Kidney (tissue), 14 donors: ENCODE results near the gene GSPT1. TPM values are rescaled to one million over a fixed set of nuclear protein-coding genes. Genes with fewer than 3 reads are reported as not detected.

Experiments used
- DNase-seq, 5 donors: peaks; one replicate each; pipeline ENCODE4 v3.0.0-alpha.2; 2013 to 2020
- FAIRE-seq: peaks from 2 replicates; lab custom pipeline; 2012; peaks lifted over from hg19 to GRCh38; lab: Jason Lieb, UNC
- H3K27ac ChIP-seq, 2 donors: one replicate each; pipeline ENCODE4 v1.7.0; 2013; ENCODE audit warnings: low read depth in 2 of 2, low read length in 2 of 2, inconsistent platforms in 1 of 2
- H3K27me3 ChIP-seq: one replicate; pipeline ENCODE4 v1.7.1; 2013; ENCODE audit warnings: low read length, inconsistent platforms; ENCODE audit not compliant: control insufficient read depth, insufficient read depth
- H3K36me3 ChIP-seq, 3 donors: one replicate each; pipeline versions ENCODE4 v1.7.0 to v1.7.1; 2013; ENCODE audit warnings: low read length in 3 of 3, control low read depth in 1 of 3, inconsistent platforms in 1 of 3; ENCODE audit not compliant: insufficient read depth in 3 of 3, control insufficient read depth in 2 of 3
- H3K4me1 ChIP-seq, 3 donors: one replicate each; pipeline versions ENCODE4 v1.7.0 to v1.7.1; 2013; ENCODE audit warnings: low read length in 3 of 3, inconsistent platforms in 1 of 3, low read depth in 1 of 3; ENCODE audit not compliant: control insufficient read depth in 2 of 3, insufficient read depth in 2 of 3
- H3K4me3 ChIP-seq, 3 donors: one replicate each; pipeline versions ENCODE4 v1.7.0 to v1.8.1; 2013; ENCODE audit warnings: low read length in 3 of 3, control low read depth in 1 of 3, inconsistent platforms in 1 of 3
- H3K9ac ChIP-seq, 3 donors: one replicate each; pipeline versions ENCODE4 v1.7.0 to v1.7.1; 2013; ENCODE audit warnings: low read length in 3 of 3, control low read depth in 1 of 3, inconsistent platforms in 1 of 3
- H3K9me3 ChIP-seq, 3 donors: one replicate each; pipeline versions ENCODE4 v1.7.0 to v1.7.1; 2013; ENCODE audit warnings: low read length in 3 of 3, control low read depth in 1 of 3, inconsistent platforms in 1 of 3; ENCODE audit not compliant: control insufficient read depth in 2 of 3, insufficient read depth in 1 of 3
- intact Hi-C: fragments of 100-400 bp; cut with DNase I; formaldehyde crosslinking; loops from one replicate; pipeline ENCODE4 v1.11.1; 2022
- polyA plus RNA-seq: library from polyadenylated mRNA; stranded (reverse); fragments of 350-450 nt; fragmentation: Illumina TruSeq; extraction: RNeasy Lipid Tissue Mini Kit (QIAGEN cat#74804); gene quantifications from one replicate; pipeline ENCODE4 v1.2.3, GENCODE V29; 2014; ENCODE audit warnings: low read depth, low replicate concordance; ENCODE audit not compliant: insufficient read depth
- total RNA-seq: library from RNA; stranded (reverse); fragmentation: NEBNext Ultra II Directional; extraction: Animal tissue kit (Norgen Biotek cat#: 25700); gene quantifications from one replicate; pipeline ENCODE4 v1.2.1, GENCODE V29; 2021
- TF ChIP-seq, protein P1 (sequence below): IDR thresholded peaks from 3 replicates; pipeline ENCODE4 v1.5.1; 2012; ENCODE audit warnings: mild to moderate bottlenecking, moderate library complexity, borderline replicate concordance; ENCODE audit not compliant: insufficient read depth; ENCODE audit errors: extremely low read depth
- donor health status: control.
- donor health status: control.
- donor health status: control.
- donor health status: control.
- donor health status: control.
- donor health status: DM: yes; HTN: yes; CAD: no.
- donor health status: Normal renal cell carcinoma (clear cell type).

Gene GSPT1
- total and polyA plus RNA-seq, 2 donors from 2014 or later: 48.3 to 99.0 TPM

DNA sequence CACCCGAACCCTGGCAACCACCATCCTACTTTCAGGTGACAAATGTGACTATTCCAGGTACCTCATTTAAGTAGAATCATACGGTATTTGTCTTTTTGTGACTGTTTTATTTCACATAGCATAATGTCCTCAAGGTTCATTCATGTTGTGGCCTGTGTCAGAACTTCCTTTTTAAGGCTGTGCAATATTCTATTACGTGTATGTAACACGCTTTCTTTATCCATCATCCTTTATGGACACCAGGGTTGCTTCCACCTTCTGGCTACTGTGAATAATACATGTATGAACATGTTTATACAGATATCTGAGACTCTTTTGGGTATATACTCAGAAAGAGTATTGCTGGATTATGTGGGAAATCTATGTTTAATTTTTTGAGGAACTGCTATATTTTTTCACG lies 35.7 kb downstream of the GSPT1 start:
- no peak for FAIRE-seq
- H3K36me3 ChIP-seq: peaks cover 4 to 60% (median 32%) of the 10 kb centered on the region in 3 donors
- intact Hi-C loops: no loop called here

DNA sequence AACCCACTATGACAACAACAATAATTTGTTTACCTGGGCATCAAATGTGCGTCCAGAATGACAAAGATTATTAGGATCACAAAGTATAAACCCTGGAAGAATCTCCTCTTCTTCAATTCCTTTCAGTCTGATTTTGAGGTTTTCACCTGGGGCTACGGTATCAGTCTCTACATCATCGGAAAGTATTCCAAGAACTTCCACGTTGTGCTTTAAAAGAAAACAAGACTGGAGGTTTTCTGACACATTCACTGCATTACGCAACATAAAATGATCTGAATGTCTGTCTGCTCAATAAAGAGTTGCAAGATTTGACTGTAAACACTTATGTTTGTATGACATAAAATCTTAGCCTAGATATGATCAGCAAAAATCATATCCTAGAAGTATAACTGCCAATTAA lies 38.4 kb downstream of the GSPT1 start:
- intact Hi-C loops: no loop called here
- Histone ChIP-seq H3K36me3 (peaks cover 4 to 53% (median 25%) of the 10 kb centered on the region in 3 donors), H3K4me3 (no peak overlapping the region), H3K27ac (no peak overlapping the region), H3K27me3 (no peaks in the 10 kb centered on the region), H3K9ac (no peak overlapping the region), H3K9me3 (no peaks in the 10 kb centered on the region), H3K4me1 (no peaks in the 10 kb centered on the region)
- DNase-seq (no peak), FAIRE-seq (no peak)
- TF ChIP-seq, protein P1, sequence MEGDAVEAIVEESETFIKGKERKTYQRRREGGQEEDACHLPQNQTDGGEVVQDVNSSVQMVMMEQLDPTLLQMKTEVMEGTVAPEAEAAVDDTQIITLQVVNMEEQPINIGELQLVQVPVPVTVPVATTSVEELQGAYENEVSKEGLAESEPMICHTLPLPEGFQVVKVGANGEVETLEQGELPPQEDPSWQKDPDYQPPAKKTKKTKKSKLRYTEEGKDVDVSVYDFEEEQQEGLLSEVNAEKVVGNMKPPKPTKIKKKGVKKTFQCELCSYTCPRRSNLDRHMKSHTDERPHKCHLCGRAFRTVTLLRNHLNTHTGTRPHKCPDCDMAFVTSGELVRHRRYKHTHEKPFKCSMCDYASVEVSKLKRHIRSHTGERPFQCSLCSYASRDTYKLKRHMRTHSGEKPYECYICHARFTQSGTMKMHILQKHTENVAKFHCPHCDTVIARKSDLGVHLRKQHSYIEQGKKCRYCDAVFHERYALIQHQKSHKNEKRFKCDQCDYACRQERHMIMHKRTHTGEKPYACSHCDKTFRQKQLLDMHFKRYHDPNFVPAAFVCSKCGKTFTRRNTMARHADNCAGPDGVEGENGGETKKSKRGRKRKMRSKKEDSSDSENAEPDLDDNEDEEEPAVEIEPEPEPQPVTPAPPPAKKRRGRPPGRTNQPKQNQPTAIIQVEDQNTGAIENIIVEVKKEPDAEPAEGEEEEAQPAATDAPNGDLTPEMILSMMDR: no peak

More for the DNA sequence above, 35.7 kb downstream of the GSPT1 start:
- Histone ChIP-seq H3K27me3 (no peaks in the 10 kb centered on the region), H3K9me3 (no peaks in the 10 kb centered on the region), H3K4me3 (no peak overlapping the region), H3K4me1 (no peaks in the 10 kb centered on the region), H3K9ac (no peak overlapping the region), H3K27ac (no peak overlapping the region)
- no peak for DNase-seq
- TF ChIP-seq, protein P1: no peak

DNA sequence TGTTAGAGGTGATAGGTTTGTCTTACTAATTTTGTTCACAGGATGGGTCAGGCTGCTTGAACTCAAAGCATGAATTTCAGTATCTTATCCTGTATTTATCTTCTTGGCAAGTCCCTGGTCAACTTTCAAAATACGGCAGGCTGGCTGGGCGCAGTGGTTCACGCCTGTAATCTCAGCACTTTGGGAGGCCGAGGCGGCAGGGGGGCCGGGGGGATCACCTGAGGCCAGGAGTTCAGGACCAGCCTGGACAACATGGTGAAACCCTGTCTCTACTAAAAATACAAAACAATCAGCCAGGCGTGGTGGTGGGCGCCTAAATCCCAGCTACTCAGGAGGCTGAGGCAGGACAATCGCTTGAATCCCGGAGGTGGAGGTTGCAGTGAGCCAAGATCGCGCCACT lies 39.5 kb downstream of the GSPT1 start:
- no peak overlapping the region for H3K9ac ChIP-seq
- H3K4me3 ChIP-seq: no peak overlapping the region
- no peaks in the 10 kb centered on the region for H3K27me3 ChIP-seq
- no peak overlapping the region for H3K27ac ChIP-seq
- intact Hi-C loops: no loop called here
- H3K36me3 ChIP-seq: peaks cover 3 to 44% (median 21%) of the 10 kb centered on the region in 3 donors
- DNase-seq (no peak), FAIRE-seq (no peak)
- H3K4me1 ChIP-seq: no peaks in the 10 kb centered on the region
- TF ChIP-seq, protein P1: no peak
- no peaks in the 10 kb centered on the region for H3K9me3 ChIP-seq

DNA sequence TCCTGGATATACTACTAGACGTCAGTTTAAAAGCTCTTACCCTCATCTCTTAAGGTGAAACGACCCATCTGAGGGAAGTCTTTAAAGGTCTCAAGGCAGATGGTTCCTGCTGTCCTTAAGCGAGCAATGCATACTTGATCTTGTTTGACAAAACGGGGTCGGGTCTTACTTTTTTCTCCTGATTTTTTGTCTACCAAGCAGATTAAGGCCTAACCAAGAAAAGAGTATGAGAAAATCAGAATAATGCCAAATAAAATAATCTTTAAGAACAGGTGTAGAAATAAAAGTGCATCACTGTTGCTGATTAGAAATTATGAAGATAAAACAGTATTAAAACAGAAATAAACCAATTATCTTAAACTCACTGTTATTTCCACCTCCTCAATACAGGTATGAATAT lies 40.0 kb downstream of the GSPT1 start:
- peaks cover 3 to 38% (median 20%) of the 10 kb centered on the region in 3 donors for H3K36me3 ChIP-seq
- no peaks in the 10 kb centered on the region for H3K9me3 ChIP-seq
- intact Hi-C loops: no loop called here
- H3K27me3 ChIP-seq: no peaks in the 10 kb centered on the region
- H3K4me1 ChIP-seq: no peaks in the 10 kb centered on the region
- no peak overlapping the region for H3K4me3 ChIP-seq
- TF ChIP-seq, protein P1: no peak
- H3K27ac ChIP-seq: no peak overlapping the region
- FAIRE-seq (no peak), DNase-seq (no peak)
- no peak overlapping the region for H3K9ac ChIP-seq
